Gastrocnemius medialis (tissue), 4 donors: ENCODE results near the gene RUVBL2.
A peak's percentile ranks its signal among the peaks of the same experiment; 100 is the strongest.

Source experiments
- CTCF ChIP-seq, 5 experiments: fragments of 450-650 bp in 3 of 5; fragments of 200-600 bp in 2 of 5; sonication (generic) in 2 of 5; IDR thresholded peaks in 4 of 5; conservative IDR thresholded peaks in 1 of 5; 1 replicate in 4 of 5; 2 replicates in 1 of 5; pipeline ENCODE4 v1.5.1; 2016 to 2019; ENCODE audit warnings: antibody characterized with exemption in 5 of 5, mild to moderate bottlenecking in 3 of 5, moderate library complexity in 3 of 5
- POLR2A ChIP-seq, 2 donors: fragments of 450-650 bp; IDR thresholded peaks; one replicate each; pipeline ENCODE4 v1.6.1; 2017; ENCODE audit warnings: antibody characterized with exemption in 2 of 2, mild to moderate bottlenecking in 2 of 2, moderate library complexity in 2 of 2

GRCh38 chr19:48963371-48964204 lies 30.1 kb upstream of the RUVBL2 start:
- TF ChIP-seq CTCF (IDR thresholded peaks at IDR 0.05 in 4 of 5, conservative IDR thresholded peaks at IDR 0.05 in 1 of 5) (no peak), POLR2A (IDR thresholded peaks at IDR 0.05) (peak in 1 of 2 donors; percentile 43)
